ENCODE measurements around the gene SLC8A1.

SLC8A1 gene

DNA sequence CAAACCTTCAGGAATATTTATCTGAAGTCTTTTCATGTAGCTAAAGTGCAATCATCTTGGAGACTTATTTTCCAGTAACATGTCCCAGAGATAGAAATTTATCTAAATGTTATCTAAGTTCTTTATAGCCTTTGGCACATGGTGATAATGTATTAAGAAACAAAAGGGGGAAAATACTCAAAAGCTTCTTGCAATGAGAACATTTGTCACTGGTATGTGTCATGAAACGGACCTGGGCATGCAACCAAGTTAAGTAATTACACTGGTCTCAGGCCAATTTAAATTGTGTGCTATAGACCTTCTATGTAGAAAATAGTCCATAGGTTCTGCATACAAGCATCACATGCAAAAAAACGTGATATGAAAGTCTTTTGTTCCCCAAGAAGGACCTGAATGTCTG lies 136.2 kb downstream of the SLC8A1 start:
- DNase-seq (ENCODE audit: low read depth, low spot score) = no peak

DNA sequence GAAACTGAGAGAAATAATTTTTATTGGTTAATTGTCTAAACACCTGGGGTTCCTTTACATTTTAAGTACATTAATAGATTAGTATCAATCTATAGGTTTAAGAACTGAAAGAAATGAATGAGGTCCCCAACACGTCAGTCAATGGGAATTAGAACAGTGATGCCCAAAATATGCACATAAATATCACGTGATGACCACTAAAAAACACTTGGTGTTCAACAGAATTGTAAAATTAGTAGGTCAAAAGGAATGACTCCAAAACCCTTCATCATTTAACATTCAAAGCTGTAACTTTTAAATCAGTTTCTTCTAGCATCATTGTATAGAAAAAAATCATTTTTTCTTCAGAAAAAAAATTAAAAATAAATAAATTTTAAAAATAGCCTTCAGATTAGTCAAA lies 140.9 kb downstream of the SLC8A1 start:
- DNase-seq (ENCODE audit: low read depth, low spot score) = no peak

DNA sequence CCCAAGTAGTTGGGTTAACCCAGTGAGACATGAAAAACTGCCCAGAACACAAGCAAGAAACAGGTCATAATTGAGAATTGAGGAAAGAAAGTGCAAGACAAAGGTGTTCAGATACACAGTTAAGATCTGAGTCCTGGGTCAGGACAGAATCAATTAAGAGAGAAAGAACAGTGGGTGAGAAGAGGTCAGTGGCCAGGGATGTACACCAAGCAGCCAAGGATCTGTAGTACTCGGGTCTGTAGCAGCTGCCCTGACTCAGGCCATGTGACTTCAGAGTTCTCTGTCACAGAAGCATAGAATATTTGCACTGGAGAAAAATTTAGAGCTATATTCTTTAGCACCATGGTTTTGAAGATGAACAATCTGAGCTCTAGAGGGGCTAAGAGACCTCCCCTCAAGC lies 141.6 kb downstream of the SLC8A1 start:
- DNase-seq (ENCODE audit: low read depth, low spot score) = no peak

DNA sequence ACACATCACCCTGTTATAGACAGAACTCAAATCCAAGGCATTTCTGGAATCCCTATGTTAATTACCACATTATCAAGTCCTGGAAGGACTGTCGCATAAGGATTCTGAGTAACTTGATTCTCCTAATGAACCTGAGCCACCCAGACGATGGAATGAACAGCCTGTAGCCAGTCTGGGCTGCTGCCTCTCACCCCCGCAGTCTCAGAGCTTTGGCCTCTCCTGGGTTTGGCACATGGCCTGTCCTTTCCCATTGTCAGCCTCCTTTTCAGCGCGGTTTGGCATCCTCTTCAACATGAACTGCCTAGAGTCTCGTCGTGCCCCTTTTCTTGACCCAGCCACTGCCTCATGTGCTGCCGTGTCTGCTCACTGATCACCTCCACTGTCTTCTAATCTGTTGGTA lies 147.6 kb downstream of the SLC8A1 start:
- no peak for DNase-seq (ENCODE audit: low read depth, low spot score)

DNA sequence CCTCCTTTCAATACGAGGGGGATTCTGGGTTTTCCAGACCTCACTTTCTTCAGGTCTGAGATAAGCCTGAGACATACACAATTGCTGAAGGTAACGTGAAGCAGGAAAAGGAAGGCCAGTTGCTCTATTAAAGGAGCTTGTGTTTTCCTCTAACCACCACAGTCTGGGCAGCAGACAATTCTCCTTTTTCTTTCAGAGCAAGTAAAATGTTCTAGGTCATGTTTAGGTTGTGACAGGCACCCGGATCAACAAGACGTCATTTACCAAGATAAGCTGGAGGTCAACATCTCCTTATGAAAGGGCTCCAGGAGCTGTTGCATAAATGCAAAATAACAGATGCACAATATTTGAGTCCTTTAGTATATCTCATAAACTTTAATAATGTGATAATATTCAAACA lies 148.1 kb downstream of the SLC8A1 start:
- no peak for DNase-seq (ENCODE audit: low read depth, low spot score)

DNA sequence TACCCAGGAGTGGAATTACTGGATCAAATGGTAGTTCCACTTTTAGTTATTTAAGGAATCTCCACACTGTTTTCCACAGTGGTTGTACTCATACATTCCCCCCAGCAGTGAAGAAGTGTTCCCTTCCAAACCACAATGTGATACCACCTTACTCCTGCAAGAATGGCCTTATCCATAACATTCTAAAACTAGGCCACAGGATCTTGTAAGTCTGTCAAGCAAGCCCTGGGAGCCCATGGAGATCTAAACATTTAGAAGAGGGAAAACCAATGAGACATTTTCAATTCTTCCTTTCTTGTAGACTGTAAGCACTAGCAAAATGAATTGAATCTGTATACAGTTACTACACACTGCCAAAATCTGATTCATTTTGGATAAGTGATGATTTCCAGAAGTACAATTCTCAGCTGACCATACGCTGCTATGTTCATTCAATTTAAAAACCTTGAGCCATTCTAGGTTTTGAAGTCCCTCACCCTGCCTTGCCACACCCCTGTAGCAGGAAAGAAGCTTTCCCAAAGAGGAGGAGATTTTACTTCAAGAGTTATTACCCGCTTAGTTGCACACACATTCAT lies 149.1 kb downstream of the SLC8A1 start:
- no peak for DNase-seq (ENCODE audit: low read depth, low spot score)

DNA sequence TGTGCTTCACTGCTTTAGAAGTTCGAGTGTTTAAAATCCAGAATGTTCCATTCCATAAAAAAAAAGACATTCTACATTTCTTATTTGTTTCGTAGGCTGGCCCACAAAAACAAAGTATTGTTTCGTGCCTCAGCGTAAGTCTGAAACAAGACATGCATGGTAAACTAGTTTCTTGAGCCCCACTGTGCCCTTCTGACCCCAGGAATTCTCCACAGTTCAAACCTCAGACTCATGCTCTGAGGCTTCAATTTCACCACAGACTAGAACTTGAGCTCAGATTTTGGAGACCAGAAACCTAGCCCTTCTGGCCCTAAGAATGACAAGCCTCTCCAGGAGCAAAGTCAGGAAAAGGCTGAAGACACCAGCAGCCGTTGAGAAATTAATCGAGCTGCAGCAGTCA lies 151.5 kb downstream of the SLC8A1 start:
- no peak for DNase-seq (ENCODE audit: low read depth, low spot score)

DNA sequence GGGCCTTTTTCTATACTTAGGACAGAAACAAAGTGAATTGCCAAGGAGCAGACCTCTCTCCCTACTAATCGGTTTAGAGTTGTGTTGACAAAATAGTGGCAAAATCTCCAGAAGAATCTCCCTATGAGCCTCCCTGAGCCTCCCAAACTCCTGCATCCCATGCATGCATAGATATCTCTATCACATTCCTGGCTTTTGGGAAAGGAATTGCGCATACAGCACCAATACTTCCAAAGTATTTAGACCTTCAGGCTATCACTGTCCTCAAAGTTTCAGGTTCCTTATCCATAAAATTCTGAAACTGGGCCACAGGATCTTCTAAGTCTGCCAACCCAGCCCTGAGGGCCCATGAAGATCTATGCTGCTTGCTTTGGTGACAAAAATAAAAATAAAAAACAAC lies 152.1 kb downstream of the SLC8A1 start:
- no peak for DNase-seq (ENCODE audit: low read depth, low spot score)

DNA sequence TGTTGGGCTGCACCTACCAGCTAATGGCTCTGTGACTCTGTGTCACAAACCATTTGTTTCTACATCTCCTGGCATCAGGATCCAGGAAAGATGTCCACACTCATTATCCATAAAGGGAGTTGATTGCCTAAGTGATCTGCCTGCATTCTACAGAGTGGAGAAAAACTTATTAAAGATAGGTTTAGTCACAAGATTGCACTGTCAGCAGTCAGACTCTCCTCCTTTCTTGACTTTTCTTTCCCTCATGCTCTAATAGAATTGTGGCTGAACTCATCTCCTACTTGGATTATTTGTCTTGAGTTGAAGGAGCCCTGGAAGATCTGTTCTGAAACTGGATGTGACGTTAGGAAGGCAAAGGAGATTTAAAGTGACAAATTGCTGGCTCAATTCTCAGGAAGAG lies 152.7 kb downstream of the SLC8A1 start:
- no peak for DNase-seq (ENCODE audit: low read depth, low spot score)

DNA sequence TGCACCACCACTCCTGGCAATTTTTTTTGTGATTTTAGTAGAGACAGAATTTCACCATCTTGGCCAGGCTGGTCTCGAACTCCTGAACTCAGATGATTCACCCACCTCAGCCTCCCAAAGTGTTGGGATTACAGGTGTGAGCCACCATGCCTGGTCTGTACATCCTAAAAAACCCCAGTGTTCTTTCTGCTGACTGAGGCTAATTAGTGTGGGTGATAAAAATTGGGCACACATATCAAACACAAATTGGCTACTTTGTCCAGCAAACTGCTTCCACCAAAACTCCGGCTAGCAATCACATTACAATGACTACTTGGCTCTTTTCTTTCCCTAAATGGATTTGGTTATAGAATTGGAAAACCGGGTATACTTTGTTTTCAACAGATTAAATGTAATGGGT lies 153.9 kb downstream of the SLC8A1 start:
- DNase-seq (ENCODE audit: low read depth, low spot score) = no peak

DNA sequence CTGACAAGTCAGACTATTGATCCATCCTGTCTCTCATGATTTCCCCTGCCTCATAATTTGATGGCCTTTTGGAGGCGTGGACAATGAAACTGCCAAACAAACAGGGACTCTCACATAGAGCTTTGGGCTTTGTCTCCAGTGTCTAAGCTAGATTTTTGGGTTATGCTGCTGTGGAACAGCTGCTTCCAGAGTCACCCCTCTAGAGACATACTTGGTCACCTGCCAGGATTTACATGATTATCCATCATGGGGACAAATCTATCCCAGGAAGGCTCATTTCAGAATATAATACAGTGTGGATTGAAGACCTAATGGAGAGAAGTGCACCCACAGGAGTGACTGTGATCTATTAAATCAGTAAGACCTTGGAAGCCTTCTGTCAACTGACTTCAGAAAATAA lies 159.6 kb downstream of the SLC8A1 start:
- no peak for DNase-seq (ENCODE audit: low read depth, low spot score)

DNA sequence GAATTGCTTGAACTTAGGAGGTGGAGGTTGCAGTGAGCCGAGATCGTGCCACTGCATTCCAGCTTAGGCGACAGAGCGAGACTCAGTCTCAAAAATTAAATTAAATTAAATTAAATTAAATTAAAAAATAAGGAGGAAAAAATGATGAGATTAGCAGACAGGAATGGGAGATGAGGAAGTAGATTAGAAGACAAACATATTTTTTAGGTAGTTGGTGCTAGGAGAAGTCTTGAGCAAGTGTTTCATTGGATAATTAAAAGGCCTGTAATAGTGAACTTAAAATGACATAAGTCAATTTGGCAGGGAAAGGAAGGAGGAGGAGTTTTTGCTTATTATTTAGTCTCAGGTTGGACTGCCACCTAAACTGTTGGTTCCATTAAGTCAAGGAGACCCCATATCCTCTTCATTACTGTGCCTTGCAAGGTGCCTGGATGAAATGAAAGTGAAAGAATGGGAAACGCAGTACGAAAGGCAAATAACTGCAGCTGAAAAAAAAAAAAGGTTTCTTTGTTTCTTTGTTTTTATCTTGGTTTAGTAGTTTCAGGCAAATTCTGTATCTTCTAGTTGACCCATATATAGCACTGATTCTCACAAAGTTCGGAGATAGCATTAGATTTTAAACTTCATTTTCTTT lies 162.0 kb downstream of the SLC8A1 start:
- no peak for DNase-seq (ENCODE audit: low read depth, low spot score)

DNA sequence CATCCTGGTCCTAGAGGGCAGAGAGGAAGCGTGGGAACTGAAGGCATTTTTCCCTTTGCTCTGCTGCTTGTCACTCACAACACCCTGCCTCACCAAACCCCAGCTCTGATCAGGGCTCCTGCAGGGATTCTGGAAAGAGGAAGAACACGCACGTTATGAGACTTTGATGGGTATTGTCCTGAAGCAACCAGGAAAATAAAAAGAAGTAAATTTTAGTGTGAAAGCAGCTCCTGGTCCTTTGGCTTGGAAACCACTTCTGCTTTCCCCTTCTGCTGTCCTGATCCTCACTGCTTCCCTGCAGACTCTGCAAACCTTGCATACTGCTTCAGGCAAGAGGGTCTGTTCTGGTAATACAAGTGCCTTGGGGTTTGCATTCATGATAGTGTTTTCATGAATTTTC lies 164.1 kb downstream of the SLC8A1 start:
- DNase-seq (ENCODE audit: low read depth, low spot score) = no peak

DNA sequence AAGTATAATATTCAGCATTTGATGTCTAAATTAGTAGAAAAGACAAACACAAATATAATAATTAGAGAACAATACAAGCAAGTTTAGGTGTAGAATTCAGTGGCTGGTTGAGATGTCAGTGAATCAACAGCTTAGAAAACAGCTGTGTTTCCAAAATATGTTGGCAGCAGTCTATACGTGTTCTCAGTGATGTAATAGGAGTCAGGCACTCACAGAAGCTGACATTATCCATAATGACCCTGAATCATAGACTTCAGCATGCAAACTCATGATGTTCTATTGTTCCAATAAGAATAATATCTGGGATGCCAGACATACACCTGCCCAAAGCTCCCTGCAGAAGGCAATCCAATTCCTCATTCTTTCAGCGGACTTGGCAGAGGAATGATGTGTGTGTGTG lies 164.7 kb downstream of the SLC8A1 start:
- DNase-seq (ENCODE audit: low read depth, low spot score) = no peak

DNA sequence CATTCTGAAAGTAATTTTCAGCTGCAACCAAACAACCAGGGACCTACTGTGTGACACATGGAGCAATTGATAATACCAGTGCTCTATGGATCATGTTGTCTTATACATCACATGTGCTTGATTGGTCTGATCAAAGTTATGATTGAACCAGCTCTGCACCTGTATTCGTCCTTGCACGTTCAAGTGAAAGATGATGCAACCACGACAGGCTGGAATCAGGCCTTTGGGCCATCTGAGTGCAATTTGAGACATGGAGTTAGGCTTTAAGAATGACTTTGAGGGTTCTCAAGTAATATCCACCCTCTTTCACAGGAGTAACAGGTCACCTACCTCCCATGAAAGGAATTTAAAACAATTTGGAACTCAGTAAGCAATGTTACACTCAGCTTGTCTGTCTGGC lies 165.2 kb downstream of the SLC8A1 start:
- no peak for DNase-seq (ENCODE audit: low read depth, low spot score)

DNA sequence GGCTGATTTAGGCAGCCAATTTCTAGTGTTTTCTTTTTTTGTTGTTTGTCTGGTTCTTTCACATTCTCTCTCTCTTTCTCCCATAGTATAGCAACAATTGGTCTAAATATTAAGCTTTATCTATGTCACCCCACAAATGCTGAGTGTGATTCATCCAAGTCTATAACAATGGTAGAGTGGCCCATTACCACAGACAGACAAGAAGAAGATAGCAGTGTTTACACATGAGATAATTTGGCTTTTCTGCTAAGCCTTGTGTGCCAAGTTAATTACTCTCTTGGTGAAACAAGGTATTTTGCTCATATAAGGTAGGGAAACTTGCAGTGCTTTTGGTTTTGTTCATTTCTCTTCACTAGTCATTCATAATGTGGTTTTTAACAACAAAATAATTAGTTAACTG lies 166.5 kb downstream of the SLC8A1 start:
- no peak for DNase-seq (ENCODE audit: low read depth, low spot score)

DNA sequence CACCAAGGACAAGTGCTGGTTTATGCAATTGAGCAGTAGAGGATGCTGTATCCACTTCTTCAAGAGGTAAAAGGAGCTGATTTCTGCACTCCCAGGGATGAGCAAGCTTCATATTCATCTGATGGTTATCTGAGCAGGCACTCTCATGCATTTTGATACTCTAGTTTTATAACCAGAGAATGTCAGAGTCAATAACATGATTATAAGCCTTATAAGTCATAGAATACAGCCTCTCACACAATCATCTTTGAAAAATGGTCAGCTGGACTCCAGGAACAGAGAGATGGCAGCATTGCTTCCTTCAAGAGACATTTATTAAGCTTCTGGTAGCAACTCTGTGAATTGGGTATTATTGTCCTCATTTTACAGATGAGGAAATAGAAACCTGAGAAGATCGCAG lies 167.1 kb downstream of the SLC8A1 start:
- no peak for DNase-seq (ENCODE audit: low read depth, low spot score)

DNA sequence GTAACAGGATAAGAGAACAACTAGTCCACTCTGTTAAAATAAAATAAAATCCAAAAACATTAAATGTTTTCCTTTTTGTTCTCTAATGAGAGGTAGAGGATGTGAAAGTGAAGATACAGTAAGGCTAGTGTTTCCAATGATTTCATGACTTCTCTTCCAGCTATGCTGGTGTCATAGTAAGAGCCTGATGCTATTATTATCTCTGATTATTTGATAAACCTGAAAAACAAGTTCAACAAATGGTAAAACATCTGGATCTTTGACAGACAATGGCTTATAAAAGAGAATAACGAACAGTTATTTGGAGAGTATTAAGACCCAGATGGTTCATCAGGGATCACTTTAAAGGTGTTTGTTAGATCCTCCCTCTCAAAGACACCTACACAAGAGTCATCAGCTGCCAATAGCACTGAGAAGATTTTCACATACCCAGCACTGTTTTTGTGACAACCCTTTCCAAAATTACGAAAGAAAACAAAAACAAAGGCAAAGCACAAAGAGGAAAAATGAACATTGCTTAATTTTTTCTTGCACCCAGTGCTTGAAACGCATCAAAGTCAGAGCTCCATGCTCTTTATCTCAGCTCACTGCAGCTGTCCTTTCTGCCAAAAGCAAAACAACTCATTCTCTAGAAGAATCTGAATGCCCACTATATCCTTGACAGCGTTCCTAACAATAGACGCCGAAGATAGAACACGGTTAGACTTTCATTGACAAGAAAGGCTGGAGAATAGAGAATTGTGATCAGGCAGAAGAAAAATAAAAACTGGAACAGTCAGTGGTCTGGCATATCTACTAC lies 168.6 kb downstream of the SLC8A1 start:
- DNase-seq (ENCODE audit: low read depth, low spot score) = no peak

DNA sequence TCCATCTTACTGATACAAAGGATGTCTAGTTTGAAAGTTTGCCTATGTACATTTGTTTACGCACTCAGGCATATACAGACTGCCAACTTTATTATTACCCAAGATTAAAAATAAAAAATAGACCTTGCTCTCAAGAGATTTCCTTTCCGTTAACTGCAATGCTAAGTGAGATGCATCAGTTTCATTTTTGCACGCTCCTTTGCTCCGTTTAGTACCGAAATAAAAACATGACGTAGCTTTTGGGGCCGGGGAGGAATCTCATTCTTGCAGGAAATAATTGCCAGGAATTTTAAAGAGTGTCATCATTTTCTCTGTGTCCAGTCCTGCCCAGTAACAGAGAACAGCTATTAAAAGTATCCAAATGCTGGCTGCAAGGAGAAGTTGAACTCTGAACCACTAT lies 169.5 kb downstream of the SLC8A1 start:
- no peak for DNase-seq (ENCODE audit: low read depth, low spot score)

DNA sequence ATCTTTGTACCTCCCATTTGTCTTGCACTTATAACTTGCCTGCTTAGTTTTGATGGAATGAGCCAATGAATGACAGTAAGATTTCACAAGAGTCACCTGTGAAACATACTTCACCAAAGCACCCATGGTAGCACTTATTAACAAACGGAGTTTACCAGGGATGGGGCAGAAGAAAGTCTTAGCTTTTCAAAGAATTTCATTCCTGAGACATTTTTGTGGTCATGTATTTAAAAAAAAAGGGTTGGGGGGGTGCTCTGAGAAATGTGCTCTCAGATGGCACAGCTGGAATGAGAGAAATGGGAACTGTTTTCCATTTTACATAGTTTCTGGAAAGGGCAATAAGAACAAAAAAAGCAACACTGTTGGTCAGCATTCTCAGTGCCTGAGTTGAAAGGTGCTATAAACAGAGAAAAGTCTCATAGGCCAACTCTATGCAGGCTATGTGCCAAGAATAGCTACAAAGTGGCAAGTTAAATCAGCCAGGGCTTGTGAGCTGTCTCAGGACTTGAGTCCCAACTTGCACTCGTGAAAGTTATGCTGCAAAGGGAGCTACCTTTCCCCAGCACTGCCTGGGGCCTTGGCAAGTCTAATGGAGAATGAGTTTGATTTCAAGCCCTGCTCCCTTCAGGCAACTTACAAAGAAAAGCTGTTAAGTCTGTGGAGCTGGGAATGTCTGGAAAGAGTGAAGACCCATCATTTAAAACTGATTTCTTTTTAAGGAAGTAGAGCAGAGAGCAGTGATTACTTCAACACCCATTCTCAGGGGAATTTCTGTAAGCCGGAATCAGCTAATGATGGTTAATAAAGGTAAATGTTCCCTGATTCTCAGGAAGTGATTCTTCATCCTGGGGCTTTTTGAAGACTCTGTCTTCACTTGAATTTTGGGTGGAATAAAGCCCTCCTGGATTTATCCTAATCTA lies 170.6 kb downstream of the SLC8A1 start:
- peak; percentile 50 for DNase-seq (ENCODE audit: low read depth, low spot score)

DNA sequence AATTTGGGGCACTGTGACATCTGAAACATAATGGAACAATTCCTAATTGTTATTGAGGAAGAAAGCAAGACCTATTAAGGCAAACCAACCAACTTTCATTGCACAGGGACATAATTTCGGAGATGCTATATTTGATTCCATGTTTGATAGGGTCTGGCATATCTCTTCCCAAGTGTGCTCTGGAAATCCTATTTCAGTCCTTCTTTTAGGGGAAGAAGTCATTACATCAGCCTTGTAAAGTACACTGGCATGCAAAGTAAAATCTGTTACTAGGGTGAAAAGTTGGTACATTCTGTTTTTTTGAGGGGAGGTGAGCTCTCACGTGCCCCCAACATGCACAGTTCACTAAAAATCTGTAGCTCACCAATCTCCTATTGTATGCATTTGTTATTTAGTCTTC lies 172.4 kb downstream of the SLC8A1 start:
- no peak for DNase-seq (ENCODE audit: low read depth, low spot score)

DNA sequence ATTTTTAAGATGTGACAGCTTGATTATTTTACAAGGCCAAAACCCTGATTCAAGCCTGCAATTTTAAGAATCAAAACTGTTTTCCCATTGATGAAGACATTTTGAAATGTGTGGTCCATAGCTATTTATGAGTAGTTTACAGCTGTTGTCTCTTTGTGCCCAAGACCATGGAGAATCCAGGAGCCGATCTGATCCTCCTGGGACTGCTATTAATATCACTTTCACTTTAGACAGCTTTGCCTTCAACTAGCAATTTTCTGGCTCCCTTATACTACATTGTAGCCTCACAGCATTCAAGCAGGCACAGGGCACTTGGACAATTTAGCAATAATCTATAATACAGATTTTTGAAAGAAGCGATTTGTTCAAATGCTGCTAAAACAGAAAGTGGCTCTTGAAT lies 172.9 kb downstream of the SLC8A1 start:
- no peak for DNase-seq (ENCODE audit: low read depth, low spot score)
